GM21529 (cell line): ENCODE measurements around the gene KEAP1.
"Not testable (repeated sequence)": the region's sequence is repeated elsewhere in the genome, so short reads cannot be mapped to it uniquely, and the experiment has no call there.

ENCODE experiments used
- ATAC-seq: cut with Tn5 transposase; IDR thresholded peaks from one replicate; pipeline ENCODE4 v1.9.1; 2021; ENCODE audit not compliant: unreplicated experiment

Gene KEAP1

GRCh38 chr19:10500247-10500592, 2.9 kb downstream of the KEAP1 start:
- ATAC-seq, result no peak

GRCh38 chr19:10499550-10500246, 3.5 kb downstream of the KEAP1 start:
- no peak for ATAC-seq

GRCh38 chr19:10497371-10497770, 5.8 kb downstream of the KEAP1 start:
- no peak for ATAC-seq

- ATAC-seq, result no peak
These were observed 11.6 kb downstream of the KEAP1 start for GRCh38 chr19:10491472-10492047.

- ATAC-seq, result no peak
These were observed 16.6 kb downstream of the KEAP1 start for GRCh38 chr19:10486551-10486950.

GRCh38 chr19:10478903-10479384, 24.2 kb downstream of the KEAP1 start:
- ATAC-seq, result no peak

- no peak for ATAC-seq
These were observed 24.7 kb downstream of the KEAP1 start for GRCh38 chr19:10478476-10478875.

GRCh38 chr19:10474962-10475451, 28.1 kb downstream of the KEAP1 start:
- no peak for ATAC-seq

- ATAC-seq, result no peak
These were observed 30.0 kb downstream of the KEAP1 start for GRCh38 chr19:10473192-10473591.

- no peak for ATAC-seq
These were observed 31.2 kb downstream of the KEAP1 start for GRCh38 chr19:10471909-10472308.

- no peak for ATAC-seq
These were observed 35.0 kb downstream of the KEAP1 start for GRCh38 chr19:10468133-10468532.

- no peak for ATAC-seq
These were observed 36.0 kb downstream of the KEAP1 start for GRCh38 chr19:10467104-10467706.

GRCh38 chr19:10464456-10464855, 38.7 kb downstream of the KEAP1 start:
- no peak for ATAC-seq

GRCh38 chr19:10462557-10462956, 40.6 kb downstream of the KEAP1 start:
- no peak for ATAC-seq

- ATAC-seq, result not testable (repeated sequence)
These were observed 41.1 kb downstream of the KEAP1 start for GRCh38 chr19:10462042-10462441.

- peak; percentile 88 for ATAC-seq
These were observed 41.9 kb downstream of the KEAP1 start for GRCh38 chr19:10461047-10461949.

GRCh38 chr19:10460714-10461046, 42.5 kb downstream of the KEAP1 start:
- ATAC-seq, result no peak

GRCh38 chr19:10458733-10459132, 44.4 kb downstream of the KEAP1 start:
- ATAC-seq, result not testable (repeated sequence)

GRCh38 chr19:10454267-10454666, 48.9 kb downstream of the KEAP1 start:
- ATAC-seq, result no peak

GRCh38 chr19:10453852-10454251, 49.3 kb downstream of the KEAP1 start:
- no peak for ATAC-seq
